GM23338 (cell line): Measurements from ENCODE around the gene STAMBP. TPM values are rescaled to one million over a fixed set of nuclear protein-coding genes. Genes with fewer than 3 reads are reported as not detected.

Source experiments
- ATAC-seq: fragments of 200-7000 bp; cut with Tn5 transposase; 3 replicates; pipeline ENCODE4 v1.9.1; 2020
- DNase-seq: peaks from one replicate; pipeline ENCODE4 v3.0.0-alpha.2; 2015; ENCODE audit warnings: low spot score
- H2AFZ ChIP-seq: fragments of 200-600 bp; sonication (generic); 2 replicates; pipeline ENCODE4 v1.8.0; 2016; ENCODE audit warnings: antibody characterized with exemption, mild to moderate bottlenecking, moderate library complexity
- H3F3A ChIP-seq: fragments of 200-600 bp; sonication (generic); replicated peaks from 2 replicates; pipeline ENCODE4 v1.8.0; 2017; ENCODE audit warnings: antibody characterized with exemption, mixed run types, low read depth
- H3K27ac ChIP-seq: fragments of 200-600 bp; sonication (generic); 2 replicates; pipeline ENCODE4 v1.6.1; 2016; ENCODE audit warnings: low read depth
- H3K27me3 ChIP-seq: fragments of 200-600 bp; sonication (generic); 2 replicates; pipeline ENCODE4 v1.8.0; 2016; ENCODE audit warnings: mild to moderate bottlenecking, mixed run types, moderate library complexity; ENCODE audit not compliant: insufficient read depth
- H3K36me3 ChIP-seq: fragments of 200-600 bp; sonication (generic); 2 replicates; pipeline ENCODE4 v1.8.0; 2016; ENCODE audit warnings: mild to moderate bottlenecking; ENCODE audit not compliant: insufficient read depth
- H3K4me1 ChIP-seq: fragments of 200-600 bp; sonication (generic); 2 replicates; pipeline ENCODE4 v1.8.0; 2016; ENCODE audit warnings: mild to moderate bottlenecking, moderate library complexity; ENCODE audit not compliant: insufficient read depth
- H3K4me2 ChIP-seq: fragments of 200-600 bp; sonication (generic); 2 replicates; pipeline ENCODE4 v1.7.1; 2017; ENCODE audit warnings: mixed run types
- H3K4me3 ChIP-seq: fragments of 200-600 bp; sonication (generic); 2 replicates; pipeline ENCODE4 v1.6.1; 2016; ENCODE audit warnings: mixed run types
- H3K79me2 ChIP-seq: fragments of 200-600 bp; sonication (generic); replicated peaks from 2 replicates; pipeline ENCODE4 v1.8.0; 2017; ENCODE audit warnings: mild to moderate bottlenecking; ENCODE audit not compliant: insufficient read depth
- H3K9me2 ChIP-seq: fragments of 200-600 bp; sonication (generic); 2 replicates; pipeline ENCODE4 v1.8.0; 2017; ENCODE audit not compliant: insufficient read depth
- H4K20me1 ChIP-seq: fragments of 200-600 bp; sonication (generic); replicated peaks from 2 replicates; pipeline ENCODE4 v1.8.0; 2017; ENCODE audit warnings: mild to moderate bottlenecking; ENCODE audit not compliant: insufficient read depth
- H3K27ac Mint-ChIP-seq: 2 replicates; pipeline ENCODE4 v1.8.0; 2020; ENCODE audit warnings: inconsistent platforms, mild to moderate bottlenecking, moderate library complexity, mixed read lengths
- H3K27me3 Mint-ChIP-seq: 3 replicates; pipeline ENCODE4 v1.8.0; 2022; ENCODE audit warnings: low read depth, mild to moderate bottlenecking, moderate library complexity, mixed read lengths, inconsistent platforms; ENCODE audit not compliant: insufficient read depth, poor library complexity
- H3K36me3 Mint-ChIP-seq: 3 replicates; pipeline ENCODE4 v1.8.0; 2021; ENCODE audit warnings: low read depth, mild to moderate bottlenecking, inconsistent platforms, moderate library complexity, mixed read lengths
- H3K4me1 Mint-ChIP-seq: 3 replicates; pipeline ENCODE4 v1.8.0; 2020; ENCODE audit warnings: mild to moderate bottlenecking, inconsistent platforms, mixed read lengths
- H3K4me3 Mint-ChIP-seq: 3 replicates; pipeline ENCODE4 v1.8.0; 2021; ENCODE audit warnings: moderate library complexity, mild to moderate bottlenecking, inconsistent platforms, mixed read lengths
- H3K9me3 Mint-ChIP-seq: 3 replicates; pipeline ENCODE4 v1.8.0; 2020; ENCODE audit warnings: moderate library complexity, mild to moderate bottlenecking, inconsistent platforms, mixed read lengths
- CREB1 ChIP-seq: fragments of 250-450 bp; sonication (Bioruptor Pico); IDR thresholded peaks from 2 replicates; pipeline ENCODE4 v1.5.0; 2020; ENCODE audit warnings: low read depth, mild to moderate bottlenecking, moderate library complexity
- CTCF ChIP-seq, 2 experiments: fragments of 200-600 bp in 1 of 2; sonication (generic) in 1 of 2; conservative IDR thresholded peaks; 2 replicates each; pipeline versions ENCODE4 v1.5.1 to v1.6.1; 2016 to 2017; ENCODE audit warnings: antibody characterized with exemption in 2 of 2, low read depth in 2 of 2, mild to moderate bottlenecking in 2 of 2, moderate library complexity in 1 of 2
- ETS1 ChIP-seq: IDR thresholded peaks from 2 replicates; pipeline ENCODE4 v1.6.1; 2016; ENCODE audit warnings: antibody characterized with exemption
- EZH2 ChIP-seq: fragments of 200-600 bp; sonication (generic); IDR thresholded peaks from one replicate; pipeline ENCODE4 v1.8.0; 2017; ENCODE audit warnings: antibody characterized with exemption, mild to moderate bottlenecking, low read depth; ENCODE audit not compliant: unreplicated experiment
- EZH2phosphoT487 ChIP-seq: fragments of 200-600 bp; sonication (generic); IDR thresholded peaks from one replicate; pipeline ENCODE4 v1.8.1; 2018; ENCODE audit warnings: antibody characterized with exemption; ENCODE audit not compliant: unreplicated experiment
- JUNB ChIP-seq: IDR thresholded peaks from one replicate; pipeline ENCODE4 v1.6.1; 2016; ENCODE audit warnings: antibody characterized with exemption; ENCODE audit not compliant: unreplicated experiment
- NANOG ChIP-seq: IDR thresholded peaks from 2 replicates; pipeline ENCODE4 v1.6.1; 2016; ENCODE audit warnings: antibody characterized with exemption, borderline replicate concordance
- POLR2AphosphoS5 ChIP-seq: IDR thresholded peaks from 2 replicates; pipeline ENCODE4 v1.6.1; 2016; ENCODE audit warnings: antibody characterized with exemption, low read depth
- REST ChIP-seq: IDR thresholded peaks from one replicate; pipeline ENCODE4 v1.6.1; 2018; ENCODE audit warnings: antibody characterized with exemption; ENCODE audit not compliant: unreplicated experiment
- STAT1 ChIP-seq: IDR thresholded peaks from one replicate; pipeline ENCODE4 v1.6.1; 2016; ENCODE audit warnings: antibody characterized with exemption; ENCODE audit not compliant: unreplicated experiment
- ZNF114 ChIP-seq: fragments of 250-450 bp; sonication (Bioruptor Pico); IDR thresholded peaks from 2 replicates; pipeline ENCODE4 v1.5.0; 2020; ENCODE audit warnings: mild to moderate bottlenecking, moderate library complexity
- ZNF331 ChIP-seq: fragments of 250-450 bp; sonication (Bioruptor Pico); IDR thresholded peaks from 2 replicates; pipeline ENCODE4 v1.5.0; 2020; ENCODE audit warnings: low read depth, mild to moderate bottlenecking, moderate library complexity
- ZNF462 ChIP-seq: fragments of 250-450 bp; sonication (Bioruptor Pico); IDR thresholded peaks from 2 replicates; pipeline ENCODE4 v1.5.0; 2020; ENCODE audit warnings: mild to moderate bottlenecking, moderate library complexity
- polyA plus RNA-seq: library from polyadenylated mRNA; unstranded; fragments of >200 nt; fragmentation: Nextera tagmentation; extraction: Ambion mirVana; gene quantifications from 2 replicates; pipeline ENCODE4 v1.2.1, GENCODE V29; 2016
- total RNA-seq: library from RNA; depleted of rRNA; stranded (reverse); fragments of >200 nt; shearing (Covaris generic); gene quantifications from 2 replicates; pipeline ENCODE4 v1.2.3, GENCODE V29; 2014

STAMBP gene
- total and polyA plus RNA-seq, 2 experiments from 2014 or later: 33.9 to 106 TPM

- Histone ChIP-seq H3K36me3 (peaks cover 13% of the 10 kb centered on the region; the same call in 1 of the 2 replicates), H3K79me2 (peaks cover 17% of the 10 kb centered on the region), H4K20me1 (no peaks in the 10 kb centered on the region; the same call in 1 of the 2 replicates), H3K9me2 (no peaks in the 10 kb centered on the region), H2AFZ (peak within 1 kb of the TSS; percentile 83), H3K27me3 (no peaks in the 10 kb centered on the region), H3K27ac (peak within 1 kb of the TSS; percentile 21), H3K4me1 (no peaks in the 10 kb centered on the region), H3F3A (no peaks in the 10 kb centered on the region), H3K4me3 (peak within 1 kb of the TSS; percentile 87), H3K4me2 (peak within 1 kb of the TSS; percentile 89)
- Mint-ChIP-seq H3K27ac (peak within 1 kb of the TSS; percentile 95), H3K9me3 (no peaks in the 10 kb centered on the region), H3K27me3 (peaks cover 2% of the 10 kb centered on the region), H3K36me3 (peaks cover 24% of the 10 kb centered on the region), H3K4me3 (peak within 1 kb of the TSS; percentile 99), H3K4me1 (0 out of 3 replicates have a peak, but pooled peaks cover 5% of the 10 kb centered on the region)
- no peak for TF ChIP-seq EZH2
- peak; percentile 79 to 90 for TF ChIP-seq CTCF (conservative IDR thresholded peaks at IDR 0.05; ENCODE audit: low read depth in 2 of 2)
- TF ChIP-seq REST: no peak
- no peak for TF ChIP-seq ZNF462 (CRISPR knock-in tag)
- TF ChIP-seq JUNB: no peak
- no peak for TF ChIP-seq EZH2phosphoT487
- TF ChIP-seq ETS1: peak; percentile 36; the same call in 1 of the 2 replicates
- no peak for TF ChIP-seq NANOG
- TF ChIP-seq CREB1: peak; percentile 65; the same call in 1 of the 2 replicates
- peak; percentile 94 for TF ChIP-seq POLR2AphosphoS5
- no peak for TF ChIP-seq ZNF114 (CRISPR knock-in tag)
- TF ChIP-seq STAT1: no peak
- TF ChIP-seq ZNF331: no peak
- peak; percentile 95 for DNase-seq
- ATAC-seq: peak; percentile 99
Measured at GRCh38 chr2:73779467-73780236, 49.1 kb upstream of the STAMBP start, which contains the start of gene DUSP11. DUSP11 (minus strand) TSS chr2:73780103; CDS start chr2:73779974, 129 bp downstream.
